SKM-1 (cell line): Measurements from ENCODE around the gene CACNG1.

Experiments
- DNase-seq: peaks from one replicate; lab custom pipeline; 2025; ENCODE audit not compliant: unreplicated experiment; lab: John Stamatoyannopoulos, UW

The CACNG1 gene

GRCh38 chr17:67051155-67051538 is 6.8 kb downstream of the CACNG1 start:
- DNase-seq, result no peak

GRCh38 chr17:67051837-67052236 is 7.5 kb downstream of the CACNG1 start:
- DNase-seq, result no peak

GRCh38 chr17:67052720-67053437 is 8.5 kb downstream of the CACNG1 start:
- no peak for DNase-seq

- DNase-seq, result no peak
Observed at GRCh38 chr17:67053438-67054000, 9.2 kb downstream of the CACNG1 start.

GRCh38 chr17:67054011-67054591 is 9.7 kb downstream of the CACNG1 start:
- no peak for DNase-seq

GRCh38 chr17:67054608-67055007 is 10.3 kb downstream of the CACNG1 start:
- no peak for DNase-seq

GRCh38 chr17:67055041-67055443 is 10.7 kb downstream of the CACNG1 start:
- no peak for DNase-seq

GRCh38 chr17:67055811-67056745 is 11.7 kb downstream of the CACNG1 start:
- no peak for DNase-seq

- DNase-seq, result no peak
Observed at GRCh38 chr17:67056746-67057490, 12.6 kb downstream of the CACNG1 start.

- DNase-seq, result no peak
Observed at GRCh38 chr17:67058036-67058435, 13.7 kb downstream of the CACNG1 start.

GRCh38 chr17:67059372-67059771 is 15.0 kb downstream of the CACNG1 start:
- DNase-seq, result no peak

GRCh38 chr17:67063141-67063540 is 18.8 kb downstream of the CACNG1 start:
- DNase-seq, result no peak

GRCh38 chr17:67066717-67067116 is 22.4 kb downstream of the CACNG1 start:
- DNase-seq, result no peak

- no peak for DNase-seq
Observed at GRCh38 chr17:67067571-67068482, 23.5 kb downstream of the CACNG1 start.

- no peak for DNase-seq
Observed at GRCh38 chr17:67068999-67069398, 24.6 kb downstream of the CACNG1 start.

- DNase-seq, result no peak
Observed at GRCh38 chr17:67069603-67070136, 25.3 kb downstream of the CACNG1 start.

- no peak for DNase-seq
Observed at GRCh38 chr17:67071595-67071994, 27.2 kb downstream of the CACNG1 start.

- no peak for DNase-seq
Observed at GRCh38 chr17:67072885-67073284, 28.5 kb downstream of the CACNG1 start.

- no peak for DNase-seq
Observed at GRCh38 chr17:67074781-67075180, 30.4 kb downstream of the CACNG1 start.
